Small intestine (tissue), 7 donors: ENCODE data around the gene ZIC5. TPM values are rescaled to one million over a fixed set of nuclear protein-coding genes. Genes with fewer than 3 reads are reported as not detected.

Experiments
- DNase-seq, 2 donors: peaks; one replicate each; pipeline versions ENCODE4 v3.0.0 to v3.0.0-alpha.2; 2013
- FAIRE-seq: peaks from 2 replicates; lab custom pipeline; 2012; peaks lifted over from hg19 to GRCh38; lab: Jason Lieb, UNC
- H3K27ac ChIP-seq, 3 donors: one replicate each; pipeline ENCODE4 v1.5.1; 2013; ENCODE audit warnings: low read length in 2 of 3, mild to moderate bottlenecking in 2 of 3, control low read depth in 1 of 3, inconsistent platforms in 1 of 3, low read depth in 1 of 3, moderate library complexity in 1 of 3
- H3K27me3 ChIP-seq, 3 donors: one replicate each; pipeline ENCODE4 v1.6.1; 2013; ENCODE audit warnings: low read length in 3 of 3, inconsistent platforms in 1 of 3; ENCODE audit not compliant: control insufficient read depth in 3 of 3, insufficient read depth in 3 of 3
- H3K36me3 ChIP-seq, 3 donors: one replicate each; pipeline ENCODE4 v1.6.1; 2013; ENCODE audit warnings: low read length in 3 of 3, inconsistent platforms in 1 of 3, low read depth in 1 of 3, mild to moderate bottlenecking in 1 of 3, moderate library complexity in 1 of 3; ENCODE audit not compliant: control insufficient read depth in 3 of 3, insufficient read depth in 2 of 3
- H3K4me1 ChIP-seq, 3 donors: one replicate each; pipeline ENCODE4 v1.6.1; 2013; ENCODE audit warnings: low read length in 2 of 3, inconsistent platforms in 1 of 3, low read depth in 1 of 3, mild to moderate bottlenecking in 1 of 3, moderate library complexity in 1 of 3; ENCODE audit not compliant: control insufficient read depth in 3 of 3, insufficient read depth in 2 of 3
- H3K4me3 ChIP-seq, 3 donors: one replicate each; pipeline ENCODE4 v1.5.1; 2013; ENCODE audit warnings: low read length in 3 of 3, control low read depth in 1 of 3, inconsistent platforms in 1 of 3, low read depth in 1 of 3, mild to moderate bottlenecking in 1 of 3, moderate library complexity in 1 of 3
- H3K9me3 ChIP-seq, 2 donors: one replicate each; pipeline ENCODE4 v1.6.1; 2013; ENCODE audit warnings: low read depth in 1 of 2, low read length in 1 of 2; ENCODE audit not compliant: control insufficient read depth in 2 of 2, insufficient read depth in 1 of 2
- WGBS, 3 donors: extraction: QIAGEN DNeasy Blood & Tissue Kit; methylation state at CpG; one replicate each; pipeline ENCODE4 v1.1.7; 2013; 5-methylcytosine and 5-hydroxymethylcytosine counted together
- polyA plus RNA-seq, 4 donors: library from polyadenylated mRNA; stranded (reverse) in 3 of 4; unstranded in 1 of 4; fragments of 200-250 nt in 3 of 4; fragments of 120-200 nt in 1 of 4; gene quantifications; one replicate each; pipeline versions ENCODE4 v1.2.1 to v1.2.3, GENCODE V29; 2013
- donor health status: healthy with polysubstance abuse.
- donor health status: control.
- donor health status: control.
- donor health status: Bipolar disorder and iron deficiency.
- donor health status: healthy.

ZIC5 gene
- polyA plus RNA-seq, 4 donors: 0.01 TPM; not detected in 3

- Histone ChIP-seq H3K27me3 (peaks cover 14 to 83% (median 54%) of the 10 kb centered on the region in 3 donors), H3K36me3 (no peaks in the 10 kb centered on the region), H3K9me3 (no peaks in the 10 kb centered on the region), H3K4me3 (peak overlapping the region in 1 of 3 donors; percentile 22), H3K4me1 (peaks cover 0 to 7% (median 2%) of the 10 kb centered on the region in 3 donors), H3K27ac (no peak overlapping the region)
- FAIRE-seq (no peak), DNase-seq (peak; percentile 37 to 53)
- 3 to 6% (median 5%) methylated on average over 74 to 81 of the region's 81 CpGs for WGBS, 3 donors
Observed at GRCh38 chr13:99968521-99969452, 2.8 kb downstream of the ZIC5 start.

- Histone ChIP-seq H3K27me3 (peaks cover 14 to 78% (median 54%) of the 10 kb centered on the region in 3 donors), H3K36me3 (no peaks in the 10 kb centered on the region), H3K4me1 (peaks cover 0 to 7% (median 2%) of the 10 kb centered on the region in 3 donors), H3K9me3 (no peaks in the 10 kb centered on the region), H3K4me3 (peak overlapping the region in 1 of 3 donors; percentile 22), H3K27ac (no peak overlapping the region)
- 5 to 8% (median 5%) methylated on average over 35 to 58 of the region's 58 CpGs for WGBS, 3 donors
- FAIRE-seq: no peak
- DNase-seq: peak in 1 of 2 donors; percentile 24
Observed at GRCh38 chr13:99967869-99968520, 3.6 kb downstream of the ZIC5 start.

GRCh38 chr13:99967498-99967868 lies 4.1 kb downstream of the ZIC5 start:
- H3K27ac ChIP-seq: no peak overlapping the region
- DNase-seq: no peak
- 41 to 46% (median 45%) methylated on average over 9 of the region's 9 CpGs for WGBS, 3 donors
- peaks cover 14 to 76% (median 53%) of the 10 kb centered on the region in 3 donors for H3K27me3 ChIP-seq
- H3K4me3 ChIP-seq: no peak overlapping the region
- no peaks in the 10 kb centered on the region for H3K9me3 ChIP-seq
- no peaks in the 10 kb centered on the region for H3K36me3 ChIP-seq
- no peak for FAIRE-seq
- H3K4me1 ChIP-seq: peaks cover 0 to 7% (median 2%) of the 10 kb centered on the region in 3 donors

DNA sequence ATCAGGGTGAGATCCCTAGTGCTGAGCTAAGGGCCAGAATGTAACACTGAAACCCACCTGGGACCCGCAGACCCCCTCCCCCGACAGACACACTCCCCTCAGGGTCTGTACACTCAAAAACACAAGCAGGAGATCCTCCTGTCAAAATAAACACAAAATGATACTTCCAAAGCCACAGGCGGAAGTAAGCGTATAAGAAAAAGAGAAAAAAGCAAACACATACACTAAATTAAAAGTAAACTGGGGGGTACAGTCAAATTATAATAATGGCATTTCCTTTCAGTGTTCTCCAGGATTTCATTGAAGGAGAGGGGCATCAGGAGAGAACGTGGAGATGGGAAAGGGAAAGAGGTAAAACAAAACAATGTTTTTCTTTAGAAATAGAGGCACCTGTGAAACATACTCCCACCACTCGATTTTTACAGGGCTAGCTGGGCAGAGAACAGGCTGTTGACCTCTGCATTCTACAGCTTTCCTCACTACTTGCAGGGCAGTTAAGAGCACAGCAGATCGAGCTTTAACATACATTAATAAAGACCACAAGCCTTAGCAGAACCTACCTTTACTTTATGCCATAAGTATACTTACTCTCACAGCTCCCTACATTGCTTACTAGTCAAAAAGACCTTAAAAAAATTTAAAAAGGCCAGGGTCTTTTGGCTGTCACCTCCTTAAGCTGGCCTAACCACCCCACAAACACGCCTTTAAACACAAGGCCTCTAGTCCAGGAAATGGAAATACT lies 5.3 kb downstream of the ZIC5 start:
- 55 to 67% (median 60%) methylated on average over 8 of the region's 8 CpGs for WGBS, 3 donors
- Histone ChIP-seq H3K27ac (no peak overlapping the region), H3K27me3 (peaks cover 14 to 76% (median 46%) of the 10 kb centered on the region in 3 donors), H3K9me3 (no peaks in the 10 kb centered on the region), H3K4me3 (no peak overlapping the region), H3K4me1 (peaks cover 0 to 5% (median 2%) of the 10 kb centered on the region in 3 donors), H3K36me3 (no peaks in the 10 kb centered on the region)
- FAIRE-seq (no peak), DNase-seq (no peak)

DNA sequence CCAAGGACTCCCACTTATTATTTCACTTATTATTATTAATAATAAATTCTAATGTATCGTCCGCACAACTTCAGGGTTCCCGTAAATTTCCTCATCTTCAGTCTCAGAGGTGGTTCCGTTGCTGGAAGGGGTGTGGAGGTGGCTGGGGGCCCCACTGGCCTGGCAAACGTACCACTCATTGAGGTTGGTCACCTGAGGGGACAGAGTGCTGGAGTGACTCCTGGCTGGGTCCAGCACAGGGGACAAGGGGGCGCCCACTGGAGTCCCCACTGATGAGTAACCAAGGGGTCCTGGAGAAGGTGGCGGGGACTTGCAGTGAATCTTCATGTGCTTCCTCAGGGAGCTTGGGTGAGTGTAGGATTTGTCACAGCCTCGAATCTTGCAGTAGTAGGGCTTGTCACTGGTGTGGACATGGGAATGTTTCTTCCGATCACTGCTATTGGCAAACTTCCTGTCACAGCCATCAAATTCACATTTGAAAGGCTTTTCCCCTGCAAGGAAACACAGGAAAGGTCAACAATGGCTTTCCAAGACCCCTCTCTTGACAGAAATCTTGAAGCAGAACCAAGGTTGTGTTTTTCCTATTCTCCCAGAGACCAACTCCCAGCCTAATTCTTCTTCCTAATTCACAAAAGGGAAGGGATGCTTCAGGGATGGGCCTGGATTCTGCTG lies 6.1 kb downstream of the ZIC5 start:
- no peaks in the 10 kb centered on the region for H3K36me3 ChIP-seq
- 70 to 78% (median 73%) methylated on average over 9 of the region's 9 CpGs for whole genome bisulfite sequencing, 3 donors
- FAIRE-seq: no peak

DNA sequence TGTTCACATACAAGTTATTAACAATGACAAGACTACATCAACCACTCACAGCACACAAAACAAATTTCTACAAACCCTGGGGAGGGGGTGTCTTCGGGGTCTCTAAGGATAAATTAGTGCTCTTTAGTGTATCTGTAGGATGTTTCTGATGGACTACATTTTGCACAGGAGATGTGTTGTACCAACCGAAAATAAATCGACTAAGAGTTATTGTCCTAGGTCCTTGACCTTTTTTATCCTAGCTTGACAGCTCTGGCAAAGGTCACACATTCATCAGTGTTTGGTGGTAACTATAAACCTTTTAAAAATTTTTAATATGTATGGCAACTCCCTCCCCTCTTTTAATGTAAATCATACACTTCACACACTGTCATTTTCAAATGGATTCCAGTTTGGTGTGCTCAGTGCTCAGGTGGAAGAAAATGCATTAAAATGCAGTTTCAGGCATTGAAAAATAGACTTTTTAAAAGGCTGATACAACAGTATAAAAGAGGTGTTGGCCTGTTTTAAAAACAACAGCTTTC lies 7.7 kb downstream of the ZIC5 start:
- 34 to 55% (median 43%) methylated on average over 3 of the region's 3 CpGs for WGBS, 3 donors
- DNase-seq (no peak), FAIRE-seq (no peak)
- no peak overlapping the region for H3K27ac ChIP-seq
- H3K27me3 ChIP-seq: peaks cover 10 to 83% (median 52%) of the 10 kb centered on the region in 3 donors
- no peak overlapping the region for H3K4me3 ChIP-seq
- no peaks in the 10 kb centered on the region for H3K9me3 ChIP-seq
- peaks cover 0 to 3% (median 2%) of the 10 kb centered on the region in 3 donors for H3K4me1 ChIP-seq
- H3K36me3 ChIP-seq: no peaks in the 10 kb centered on the region

More for the DNA sequence above, 6.1 kb downstream of the ZIC5 start:
- Histone ChIP-seq H3K4me3 (no peak overlapping the region), H3K4me1 (peaks cover 0 to 4% (median 2%) of the 10 kb centered on the region in 3 donors), H3K27ac (no peak overlapping the region), H3K9me3 (no peaks in the 10 kb centered on the region), H3K27me3 (peaks cover 10 to 82% (median 50%) of the 10 kb centered on the region in 3 donors)
- no peak for DNase-seq

DNA sequence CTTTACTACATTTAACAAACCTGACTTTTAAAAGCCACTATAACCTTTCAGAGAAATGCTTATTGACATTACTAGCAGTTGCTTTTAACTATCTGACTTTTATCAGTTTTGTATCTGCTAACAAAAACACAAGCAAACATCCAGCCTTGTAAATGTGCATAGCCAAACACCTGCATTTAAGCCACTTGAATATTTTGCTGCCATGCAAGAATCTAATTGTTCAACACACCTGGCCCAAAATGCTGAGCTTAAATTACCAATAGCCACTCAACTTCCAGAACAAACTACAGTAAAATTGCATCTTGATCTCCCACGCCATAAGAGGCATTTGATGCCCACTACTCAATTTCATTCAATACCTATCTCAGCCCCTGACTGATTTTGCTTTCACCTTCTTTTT lies 9.3 kb downstream of the ZIC5 start:
- no peaks in the 10 kb centered on the region for H3K4me1 ChIP-seq
- WGBS, 3 donors: 40 to 65% (median 56%) methylated on average over 1 of the region's 1 CpG
- FAIRE-seq (no peak), DNase-seq (no peak)
- no peaks in the 10 kb centered on the region for H3K9me3 ChIP-seq
- peaks cover 7 to 84% (median 57%) of the 10 kb centered on the region in 3 donors for H3K27me3 ChIP-seq
- H3K4me3 ChIP-seq: no peak overlapping the region
- H3K27ac ChIP-seq: no peak overlapping the region
- H3K36me3 ChIP-seq: no peaks in the 10 kb centered on the region
